ENCODE results near the gene FAM120A. TPM values are rescaled to one million over a fixed set of nuclear protein-coding genes. Genes with fewer than 3 reads are reported as not detected.

Gene FAM120A
- total and polyA plus RNA-seq, 2 of the 13 experiments (the other 11 are each of a cell fraction or from before 2014, with no cell fraction given): 41.3 to 44.4 TPM

DNA sequence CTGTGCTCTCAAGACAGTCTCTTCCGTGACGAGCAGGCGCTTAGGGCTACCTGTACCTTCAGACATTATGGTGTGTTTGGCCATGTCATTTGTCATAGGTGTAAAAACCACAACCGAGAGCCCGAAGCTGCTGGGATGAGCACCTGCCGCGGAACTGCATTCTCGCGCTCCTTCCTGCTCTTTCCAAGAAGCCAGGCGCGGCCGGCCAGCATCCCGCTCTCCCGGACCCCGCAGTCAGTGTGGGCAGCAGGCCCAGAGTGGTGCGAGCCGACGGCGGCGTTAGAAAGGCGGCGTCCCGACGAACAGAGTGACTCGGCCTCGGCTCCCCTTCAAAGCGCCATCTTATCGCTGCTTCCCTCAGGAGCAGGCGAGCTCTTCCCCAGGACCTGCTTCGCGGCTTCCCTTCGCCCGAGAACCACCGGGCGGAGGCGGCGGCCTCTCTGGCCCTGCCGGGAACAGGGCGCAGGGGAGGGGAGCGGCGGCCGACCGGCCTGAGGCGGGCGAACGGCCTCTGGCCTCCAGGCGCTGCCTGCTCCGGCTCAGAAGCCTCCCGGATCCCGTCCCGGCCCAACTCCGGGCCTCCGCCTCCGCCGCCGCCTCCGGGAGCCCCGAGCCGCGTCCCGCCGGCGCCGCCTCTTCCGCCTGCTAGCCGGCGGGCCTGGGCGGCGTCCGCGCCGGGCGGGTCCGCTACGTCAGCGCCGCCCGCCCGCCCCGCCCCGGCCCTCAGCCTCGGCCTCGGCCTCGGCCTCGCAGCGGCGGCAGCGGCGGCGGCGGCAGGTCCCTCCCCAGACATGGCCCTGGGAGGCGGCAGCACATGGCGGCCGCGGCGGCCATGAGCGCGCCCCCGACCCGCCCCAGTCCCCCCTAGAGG is at the start of gene FAM120A (continued):
- TF ChIP-seq SRSF1 (optimal IDR thresholded peaks at IDR 0.05; ENCODE audit: low read depth, low read length) (peak; percentile 65), ADNP (CRISPR knock-in tag; IDR thresholded peaks at IDR 0.05) (no peak), ZNF44 (CRISPR knock-in tag; IDR thresholded peaks at IDR 0.05) (no peak), ZSCAN22 (CRISPR knock-in tag; IDR thresholded peaks at IDR 0.05) (no peak), NBN (conservative IDR thresholded peaks at IDR 0.05) (no peak), NAIF1 (CRISPR knock-in tag; IDR thresholded peaks at IDR 0.05; ENCODE audit: borderline replicate concordance) (no peak), ZEB1 (IDR thresholded peaks at IDR 0.05; ENCODE audit: insufficient replicate concordance, low read depth) (peak; percentile 31), SAP130 (CRISPR knock-in tag; IDR thresholded peaks at IDR 0.05; ENCODE audit: low read depth) (peak; percentile 57; the same call in 1 of the 2 replicates), TRAFD1 (CRISPR knock-in tag; IDR thresholded peaks at IDR 0.05; ENCODE audit: borderline replicate concordance) (no peak), MEIS1 (CRISPR knock-in tag; IDR thresholded peaks at IDR 0.05; ENCODE audit: borderline replicate concordance) (no peak), ZNF572 (CRISPR knock-in tag; IDR thresholded peaks at IDR 0.05) (peak; percentile 70; the same call in 1 of the 2 replicates), FOXC1 (CRISPR knock-in tag; IDR thresholded peaks at IDR 0.05; ENCODE audit: borderline replicate concordance) (no peak), HIVEP1 (CRISPR knock-in tag; IDR thresholded peaks at IDR 0.05) (0 out of 2 replicates have a peak, but pooled peaks have one; percentile 50), NONO (IDR thresholded peaks at IDR 0.05) (no peak), NONO (CRISPR knock-in tag; conservative IDR thresholded peaks at IDR 0.05) (no peak), MNT (IDR thresholded peaks at IDR 0.05) (no peak), RBFOX2 (IDR thresholded peaks at IDR 0.05; ENCODE audit: low read depth, low read length) (peak; percentile 73), JUN (CRISPR knock-in tag; IDR thresholded peaks at IDR 0.05) (no peak), DPF2 (CRISPR knock-in tag; IDR thresholded peaks at IDR 0.05; ENCODE audit: borderline replicate concordance, low read depth) (no peak), ZNF280B (CRISPR knock-in tag; IDR thresholded peaks at IDR 0.05; ENCODE audit: borderline replicate concordance) (no peak), REL (CRISPR knock-in tag; conservative IDR thresholded peaks at IDR 0.05) (no peak), ZNF331 (CRISPR knock-in tag; IDR thresholded peaks at IDR 0.05) (peak; percentile 45; the same call in 1 of the 2 replicates)
- TF ChIP-seq, protein P1, sequence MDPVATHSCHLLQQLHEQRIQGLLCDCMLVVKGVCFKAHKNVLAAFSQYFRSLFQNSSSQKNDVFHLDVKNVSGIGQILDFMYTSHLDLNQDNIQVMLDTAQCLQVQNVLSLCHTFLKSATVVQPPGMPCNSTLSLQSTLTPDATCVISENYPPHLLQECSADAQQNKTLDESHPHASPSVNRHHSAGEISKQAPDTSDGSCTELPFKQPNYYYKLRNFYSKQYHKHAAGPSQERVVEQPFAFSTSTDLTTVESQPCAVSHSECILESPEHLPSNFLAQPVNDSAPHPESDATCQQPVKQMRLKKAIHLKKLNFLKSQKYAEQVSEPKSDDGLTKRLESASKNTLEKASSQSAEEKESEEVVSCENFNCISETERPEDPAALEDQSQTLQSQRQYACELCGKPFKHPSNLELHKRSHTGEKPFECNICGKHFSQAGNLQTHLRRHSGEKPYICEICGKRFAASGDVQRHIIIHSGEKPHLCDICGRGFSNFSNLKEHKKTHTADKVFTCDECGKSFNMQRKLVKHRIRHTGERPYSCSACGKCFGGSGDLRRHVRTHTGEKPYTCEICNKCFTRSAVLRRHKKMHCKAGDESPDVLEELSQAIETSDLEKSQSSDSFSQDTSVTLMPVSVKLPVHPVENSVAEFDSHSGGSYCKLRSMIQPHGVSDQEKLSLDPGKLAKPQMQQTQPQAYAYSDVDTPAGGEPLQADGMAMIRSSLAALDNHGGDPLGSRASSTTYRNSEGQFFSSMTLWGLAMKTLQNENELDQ (CRISPR knock-in tag; IDR thresholded peaks at IDR 0.05; ENCODE audit: borderline replicate concordance): no peak

Measured in HepG2 (cell line).